ENCODE measurements around the gene SAA1. TPM values are rescaled to one million over a fixed set of nuclear protein-coding genes. Genes with fewer than 3 reads are reported as not detected.

SAA1 gene
- total RNA-seq, 1 experiment from 2014 or later, result 7.9 TPM

DNA sequence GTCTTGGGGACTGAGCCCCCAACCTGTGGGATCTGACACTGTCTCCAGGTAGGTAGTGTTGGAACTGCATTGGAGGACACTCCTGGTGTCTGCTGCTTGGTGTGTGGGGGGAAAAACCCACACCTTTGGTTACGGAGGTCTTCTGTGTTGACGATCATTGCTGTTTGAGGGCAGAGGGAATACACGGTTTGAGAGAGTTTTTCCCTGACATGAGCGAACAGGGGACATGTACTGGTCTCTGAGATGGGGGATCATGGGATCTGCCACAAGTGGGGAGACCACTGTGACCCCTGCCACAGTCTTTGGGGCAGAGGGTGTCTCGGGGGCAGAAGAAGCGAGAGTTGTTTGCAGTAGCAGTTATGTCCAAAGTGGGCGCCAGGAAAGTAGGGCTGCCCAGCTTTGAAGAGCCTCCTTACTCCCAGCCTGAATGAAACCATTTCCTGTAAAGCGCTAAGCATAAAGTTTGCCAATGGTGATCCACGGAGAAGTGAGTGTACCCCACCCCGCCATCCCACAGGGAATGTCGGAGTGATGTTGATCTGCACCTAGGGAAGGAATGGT lies 12.2 kb upstream of the SAA1 start:
- Histone ChIP-seq H3K27ac (ENCODE audit: low read length) (no peak overlapping the region), H3K36me3 (ENCODE audit: control insufficient read depth, insufficient read depth, low read length) (no peaks in the 10 kb centered on the region), H3K9me3 (ENCODE audit: control insufficient read depth, insufficient read depth, low read depth, low read length) (no peaks in the 10 kb centered on the region), H3K27me3 (ENCODE audit: control insufficient read depth, insufficient read depth, low read length) (no peaks in the 10 kb centered on the region), H3K4me1 (ENCODE audit: control insufficient read depth, insufficient read depth, low read length) (no peaks in the 10 kb centered on the region), H3K4me3 (ENCODE audit: low read depth in 2 of 2, low read length in 2 of 2) (no peak overlapping the region)
- intact Hi-C loops (cut with micrococcal nuclease; ENCODE audit: unreplicated experiment), result no loop called here
- TF ChIP-seq, protein P1, sequence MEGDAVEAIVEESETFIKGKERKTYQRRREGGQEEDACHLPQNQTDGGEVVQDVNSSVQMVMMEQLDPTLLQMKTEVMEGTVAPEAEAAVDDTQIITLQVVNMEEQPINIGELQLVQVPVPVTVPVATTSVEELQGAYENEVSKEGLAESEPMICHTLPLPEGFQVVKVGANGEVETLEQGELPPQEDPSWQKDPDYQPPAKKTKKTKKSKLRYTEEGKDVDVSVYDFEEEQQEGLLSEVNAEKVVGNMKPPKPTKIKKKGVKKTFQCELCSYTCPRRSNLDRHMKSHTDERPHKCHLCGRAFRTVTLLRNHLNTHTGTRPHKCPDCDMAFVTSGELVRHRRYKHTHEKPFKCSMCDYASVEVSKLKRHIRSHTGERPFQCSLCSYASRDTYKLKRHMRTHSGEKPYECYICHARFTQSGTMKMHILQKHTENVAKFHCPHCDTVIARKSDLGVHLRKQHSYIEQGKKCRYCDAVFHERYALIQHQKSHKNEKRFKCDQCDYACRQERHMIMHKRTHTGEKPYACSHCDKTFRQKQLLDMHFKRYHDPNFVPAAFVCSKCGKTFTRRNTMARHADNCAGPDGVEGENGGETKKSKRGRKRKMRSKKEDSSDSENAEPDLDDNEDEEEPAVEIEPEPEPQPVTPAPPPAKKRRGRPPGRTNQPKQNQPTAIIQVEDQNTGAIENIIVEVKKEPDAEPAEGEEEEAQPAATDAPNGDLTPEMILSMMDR (IDR thresholded peaks at IDR 0.05), result no peak
- TF ChIP-seq POLR2AphosphoS5 (IDR thresholded peaks at IDR 0.05; ENCODE audit: low read depth, low read length), result no peak
- TF ChIP-seq, protein P2, sequence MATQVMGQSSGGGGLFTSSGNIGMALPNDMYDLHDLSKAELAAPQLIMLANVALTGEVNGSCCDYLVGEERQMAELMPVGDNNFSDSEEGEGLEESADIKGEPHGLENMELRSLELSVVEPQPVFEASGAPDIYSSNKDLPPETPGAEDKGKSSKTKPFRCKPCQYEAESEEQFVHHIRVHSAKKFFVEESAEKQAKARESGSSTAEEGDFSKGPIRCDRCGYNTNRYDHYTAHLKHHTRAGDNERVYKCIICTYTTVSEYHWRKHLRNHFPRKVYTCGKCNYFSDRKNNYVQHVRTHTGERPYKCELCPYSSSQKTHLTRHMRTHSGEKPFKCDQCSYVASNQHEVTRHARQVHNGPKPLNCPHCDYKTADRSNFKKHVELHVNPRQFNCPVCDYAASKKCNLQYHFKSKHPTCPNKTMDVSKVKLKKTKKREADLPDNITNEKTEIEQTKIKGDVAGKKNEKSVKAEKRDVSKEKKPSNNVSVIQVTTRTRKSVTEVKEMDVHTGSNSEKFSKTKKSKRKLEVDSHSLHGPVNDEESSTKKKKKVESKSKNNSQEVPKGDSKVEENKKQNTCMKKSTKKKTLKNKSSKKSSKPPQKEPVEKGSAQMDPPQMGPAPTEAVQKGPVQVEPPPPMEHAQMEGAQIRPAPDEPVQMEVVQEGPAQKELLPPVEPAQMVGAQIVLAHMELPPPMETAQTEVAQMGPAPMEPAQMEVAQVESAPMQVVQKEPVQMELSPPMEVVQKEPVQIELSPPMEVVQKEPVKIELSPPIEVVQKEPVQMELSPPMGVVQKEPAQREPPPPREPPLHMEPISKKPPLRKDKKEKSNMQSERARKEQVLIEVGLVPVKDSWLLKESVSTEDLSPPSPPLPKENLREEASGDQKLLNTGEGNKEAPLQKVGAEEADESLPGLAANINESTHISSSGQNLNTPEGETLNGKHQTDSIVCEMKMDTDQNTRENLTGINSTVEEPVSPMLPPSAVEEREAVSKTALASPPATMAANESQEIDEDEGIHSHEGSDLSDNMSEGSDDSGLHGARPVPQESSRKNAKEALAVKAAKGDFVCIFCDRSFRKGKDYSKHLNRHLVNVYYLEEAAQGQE (IDR thresholded peaks at IDR 0.05; ENCODE audit: insufficient read depth in 1 of 2, low read depth in 2 of 2, low read length in 1 of 2), result no peak
- no peak for TF ChIP-seq SIN3A (IDR thresholded peaks at IDR 0.05; ENCODE audit: borderline replicate concordance, insufficient read depth, low read depth, low read length)
- no peak for TF ChIP-seq TCF7L2 (IDR thresholded peaks at IDR 0.05; ENCODE audit: low read depth, low read length)
- POLR2A ChIA-PET, result no interaction called here
- ATAC-seq, result no peak
- CTCF ChIA-PET, result no interaction called here
- in situ Hi-C loops (cut with HindIII; ENCODE audit: low pct_unique_long_range_greater_than_20kb, low sequenced_read_pairs), result no loop called here
- no peak for DNase-seq (ENCODE audit: low read depth, low spot score)
- no TSS peak for BruUV-seq (replicated peaks)

DNA sequence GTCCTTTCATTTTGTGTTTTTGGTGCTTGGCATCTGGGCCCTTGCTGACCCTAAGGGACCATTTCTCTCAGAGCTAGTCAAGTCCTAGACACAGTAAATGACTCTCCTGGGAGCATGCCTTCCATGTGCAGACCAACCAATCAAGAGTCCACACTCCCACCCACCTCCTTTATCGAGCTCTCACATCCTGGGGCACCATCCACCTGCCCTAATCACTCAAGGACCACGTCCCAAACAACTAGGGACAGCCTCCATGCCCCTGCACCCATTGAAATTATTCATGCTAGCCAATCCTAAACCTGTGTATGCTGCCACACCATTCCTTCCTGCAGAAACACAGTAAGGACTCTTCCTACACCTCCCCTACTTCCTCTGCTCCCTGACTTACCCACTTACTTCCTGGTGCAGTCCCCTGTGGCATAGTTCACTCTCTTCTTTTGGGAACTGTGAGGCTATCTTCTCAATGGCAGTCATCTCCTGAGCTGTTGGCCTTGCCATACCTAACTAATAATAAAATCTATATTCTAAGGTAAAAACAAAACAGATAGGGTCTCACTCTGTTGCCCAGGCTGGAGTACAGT lies 11.2 kb upstream of the SAA1 start:
- Histone ChIP-seq H3K27me3 (ENCODE audit: control insufficient read depth, insufficient read depth, low read length) (no peaks in the 10 kb centered on the region), H3K4me3 (ENCODE audit: low read depth in 2 of 2, low read length in 2 of 2) (no peak overlapping the region), H3K9me3 (ENCODE audit: control insufficient read depth, insufficient read depth, low read depth, low read length) (no peaks in the 10 kb centered on the region), H3K4me1 (ENCODE audit: control insufficient read depth, insufficient read depth, low read length) (no peaks in the 10 kb centered on the region), H3K36me3 (ENCODE audit: control insufficient read depth, insufficient read depth, low read length) (no peaks in the 10 kb centered on the region), H3K27ac (ENCODE audit: low read length) (no peak overlapping the region)
- in situ Hi-C loops (cut with HindIII; ENCODE audit: low pct_unique_long_range_greater_than_20kb, low sequenced_read_pairs), result no loop called here
- ChIA-PET POLR2A (no interaction called here), CTCF (no interaction called here)
- no peak for ATAC-seq
- BruUV-seq (replicated peaks), result no TSS peak
- DNase-seq (ENCODE audit: low read depth, low spot score), result no peak
- intact Hi-C loops (cut with micrococcal nuclease; ENCODE audit: unreplicated experiment), result no loop called here
- TF ChIP-seq SIN3A (IDR thresholded peaks at IDR 0.05; ENCODE audit: borderline replicate concordance, insufficient read depth, low read depth, low read length) (no peak), POLR2AphosphoS5 (IDR thresholded peaks at IDR 0.05; ENCODE audit: low read depth, low read length) (no peak), TCF7L2 (IDR thresholded peaks at IDR 0.05; ENCODE audit: low read depth, low read length) (no peak)
- TF ChIP-seq, protein P1 (IDR thresholded peaks at IDR 0.05), result no peak
- TF ChIP-seq, protein P2 (IDR thresholded peaks at IDR 0.05; ENCODE audit: insufficient read depth in 1 of 2, low read depth in 2 of 2, low read length in 1 of 2), result no peak
